Measurements from ENCODE around the gene SH3BP4.
A peak's percentile ranks its signal among the peaks of the same experiment; 100 is the strongest.
"Not testable (repeated sequence)": the region's sequence is repeated elsewhere in the genome, so short reads cannot be mapped to it uniquely, and the experiment has no call there.

Gene SH3BP4

DNA sequence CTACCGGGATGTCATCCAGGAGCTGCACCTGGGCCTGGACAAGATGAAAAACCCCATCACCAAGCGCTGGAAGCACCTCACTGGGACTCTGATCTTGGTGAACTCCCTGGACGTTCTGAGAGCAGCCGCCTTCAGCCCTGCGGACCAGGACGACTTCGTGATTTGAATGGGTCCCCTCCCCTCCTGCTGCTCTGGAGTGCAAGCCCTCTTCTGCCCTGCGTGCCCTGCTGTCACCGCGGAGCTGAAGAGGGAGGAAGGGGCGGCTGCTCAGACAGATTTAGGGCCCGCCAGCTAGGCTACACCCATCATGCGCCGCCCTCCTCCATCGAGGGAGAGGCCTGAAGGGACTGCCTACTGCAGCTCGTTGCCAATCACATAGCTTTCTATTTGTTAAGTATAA, 101.8 kb downstream of the SH3BP4 start:
- no peak overlapping the region for H3K9ac ChIP-seq (ENCODE audit: insufficient read length)
- no peak overlapping the region for H3K4me3 ChIP-seq
- TF ChIP-seq POLR2AphosphoS5 (IDR thresholded peaks at IDR 0.05; ENCODE audit: borderline replicate concordance, low read depth, low read length) (no peak), EZH2 (IDR thresholded peaks at IDR 0.05) (no peak), FOXP2 (optimal IDR thresholded peaks at IDR 0.05; ENCODE audit: control extremely low read depth, extremely low read length, insufficient read depth) (no peak)
- peak overlapping the region; percentile 58; the same call in 1 of the 2 replicates for H3K27ac ChIP-seq
- DNase-seq (ENCODE audit: low read depth, low spot score), result no peak
- H3K36me3 ChIP-seq (ENCODE audit: insufficient read depth, low read length), result peaks cover 50% of the 10 kb centered on the region
- no peaks in the 10 kb centered on the region for H3K9me3 ChIP-seq (ENCODE audit: low read depth, low read length)

- Histone ChIP-seq H3K9me3 (ENCODE audit: low read depth, low read length) (no peaks in the 10 kb centered on the region), H3K4me3 (no peak overlapping the region), H3K27ac (0 out of 2 replicates have a peak overlapping the region, but pooled peaks have one; percentile 36), H3K36me3 (ENCODE audit: insufficient read depth, low read length) (peaks cover 50% of the 10 kb centered on the region), H3K9ac (ENCODE audit: insufficient read length) (no peak overlapping the region)
- no peak for DNase-seq (ENCODE audit: low read depth, low spot score)
- no peak for TF ChIP-seq FOXP2 (optimal IDR thresholded peaks at IDR 0.05; ENCODE audit: control extremely low read depth, extremely low read length, insufficient read depth)
- no peak for TF ChIP-seq POLR2AphosphoS5 (IDR thresholded peaks at IDR 0.05; ENCODE audit: borderline replicate concordance, low read depth, low read length)
- TF ChIP-seq EZH2 (IDR thresholded peaks at IDR 0.05), result no peak
Observed at GRCh38 chr2:235054475-235054874, 102.7 kb downstream of the SH3BP4 start.

DNA sequence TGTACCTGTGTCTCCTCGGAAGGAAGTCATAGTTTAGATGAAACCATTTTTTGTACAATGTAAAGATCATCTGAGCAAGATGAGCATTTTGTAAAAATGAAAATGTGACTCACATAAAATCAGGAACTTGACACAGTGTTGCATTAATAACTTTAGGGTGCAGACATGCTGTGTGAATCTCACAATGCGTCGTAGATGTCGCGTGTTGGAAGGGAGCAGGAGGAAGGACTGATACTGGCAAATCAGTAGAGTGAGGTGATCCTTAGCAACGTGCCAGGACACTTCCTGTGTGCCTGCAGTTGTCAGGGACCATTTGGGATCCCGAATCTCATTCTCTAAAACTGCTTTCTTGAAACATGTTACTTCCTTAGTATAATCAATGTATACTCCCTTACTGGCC, 103.1 kb downstream of the SH3BP4 start:
- no peak overlapping the region for H3K9ac ChIP-seq (ENCODE audit: insufficient read length)

GRCh38 chr2:235055891-235056516, 104.2 kb downstream of the SH3BP4 start:
- TF ChIP-seq EZH2 (IDR thresholded peaks at IDR 0.05), result no peak
- TF ChIP-seq FOXP2 (optimal IDR thresholded peaks at IDR 0.05; ENCODE audit: control extremely low read depth, extremely low read length, insufficient read depth), result no peak
- no peak for TF ChIP-seq POLR2AphosphoS5 (IDR thresholded peaks at IDR 0.05; ENCODE audit: borderline replicate concordance, low read depth, low read length)
- DNase-seq (ENCODE audit: low read depth, low spot score), result no peak

More for the DNA sequence above, 103.1 kb downstream of the SH3BP4 start:
- Histone ChIP-seq H3K36me3 (ENCODE audit: insufficient read depth, low read length) (peaks cover 50% of the 10 kb centered on the region), H3K4me3 (no peak overlapping the region), H3K9me3 (ENCODE audit: low read depth, low read length) (no peaks in the 10 kb centered on the region), H3K27ac (peak overlapping the region; percentile 34; the same call in 1 of the 2 replicates)
- TF ChIP-seq FOXP2 (optimal IDR thresholded peaks at IDR 0.05; ENCODE audit: control extremely low read depth, extremely low read length, insufficient read depth) (no peak), POLR2AphosphoS5 (IDR thresholded peaks at IDR 0.05; ENCODE audit: borderline replicate concordance, low read depth, low read length) (no peak), EZH2 (IDR thresholded peaks at IDR 0.05) (no peak)
- no peak for DNase-seq (ENCODE audit: low read depth, low spot score)

GRCh38 chr2:235056768-235057167, 105.0 kb downstream of the SH3BP4 start:
- no peak for DNase-seq (ENCODE audit: low read depth, low spot score)

More at GRCh38 chr2:235055891-235056516, 104.2 kb downstream of the SH3BP4 start:
- H3K36me3 ChIP-seq (ENCODE audit: insufficient read depth, low read length), result peaks cover 50% of the 10 kb centered on the region
- no peaks in the 10 kb centered on the region for H3K9me3 ChIP-seq (ENCODE audit: low read depth, low read length)
- no peak overlapping the region for H3K27ac ChIP-seq
- H3K9ac ChIP-seq (ENCODE audit: insufficient read length), result no peak overlapping the region
- no peak overlapping the region for H3K4me3 ChIP-seq

GRCh38 chr2:235057616-235058015, 105.8 kb downstream of the SH3BP4 start:
- not testable (repeated sequence) for H3K4me3 ChIP-seq; H3K9ac ChIP-seq (ENCODE audit: insufficient read length); H3K27ac ChIP-seq; H3K9me3 ChIP-seq (ENCODE audit: low read depth, low read length); DNase-seq (ENCODE audit: low read depth, low spot score)
- H3K36me3 ChIP-seq (ENCODE audit: insufficient read depth, low read length), result peaks cover 38% of the 10 kb centered on the region

More at GRCh38 chr2:235056768-235057167, 105.0 kb downstream of the SH3BP4 start:
- TF ChIP-seq FOXP2 (optimal IDR thresholded peaks at IDR 0.05; ENCODE audit: control extremely low read depth, extremely low read length, insufficient read depth), result no peak
- TF ChIP-seq EZH2 (IDR thresholded peaks at IDR 0.05), result no peak
- TF ChIP-seq POLR2AphosphoS5 (IDR thresholded peaks at IDR 0.05; ENCODE audit: borderline replicate concordance, low read depth, low read length), result no peak
- H3K9me3 ChIP-seq (ENCODE audit: low read depth, low read length), result no peaks in the 10 kb centered on the region
- H3K36me3 ChIP-seq (ENCODE audit: insufficient read depth, low read length), result peaks cover 47% of the 10 kb centered on the region
- H3K4me3 ChIP-seq, result no peak overlapping the region
- H3K27ac ChIP-seq, result no peak overlapping the region
- no peak overlapping the region for H3K9ac ChIP-seq (ENCODE audit: insufficient read length)

DNA sequence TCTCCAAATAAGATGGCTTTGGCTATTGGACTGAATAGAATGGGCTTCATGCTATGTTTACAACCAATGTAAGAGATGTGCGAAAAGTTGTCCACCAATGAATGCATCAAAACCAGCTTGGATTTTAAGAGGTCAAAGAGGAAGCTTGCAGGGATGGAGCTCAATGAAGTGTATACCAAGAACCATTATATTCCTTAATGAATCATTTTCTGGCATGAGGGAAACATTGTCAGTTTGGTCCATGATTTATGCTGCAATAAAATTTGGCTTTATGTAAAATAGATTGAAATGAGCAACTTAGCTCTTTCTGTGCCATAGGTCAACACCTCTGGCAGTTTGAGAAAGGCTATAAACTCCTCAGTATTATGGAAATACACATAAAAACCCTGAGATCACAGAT, 107.3 kb downstream of the SH3BP4 start:
- peak; percentile 32 for DNase-seq (ENCODE audit: low read depth, low spot score)
- no peak overlapping the region for H3K4me3 ChIP-seq
- no peaks in the 10 kb centered on the region for H3K9me3 ChIP-seq (ENCODE audit: low read depth, low read length)
- no peak overlapping the region for H3K27ac ChIP-seq
- H3K36me3 ChIP-seq (ENCODE audit: insufficient read depth, low read length), result peaks cover 24% of the 10 kb centered on the region
- TF ChIP-seq POLR2AphosphoS5 (IDR thresholded peaks at IDR 0.05; ENCODE audit: borderline replicate concordance, low read depth, low read length) (peak; percentile 42; the same call in 1 of the 2 replicates), EZH2 (IDR thresholded peaks at IDR 0.05) (no peak), FOXP2 (optimal IDR thresholded peaks at IDR 0.05; ENCODE audit: control extremely low read depth, extremely low read length, insufficient read depth) (peak; percentile 32)
- H3K9ac ChIP-seq (ENCODE audit: insufficient read length), result no peak overlapping the region

- Histone ChIP-seq H3K36me3 (ENCODE audit: insufficient read depth, low read length) (no peaks in the 10 kb centered on the region), H3K9me3 (ENCODE audit: low read depth, low read length) (no peaks in the 10 kb centered on the region), H3K4me3 (no peak overlapping the region), H3K9ac (ENCODE audit: insufficient read length) (no peak overlapping the region), H3K27ac (no peak overlapping the region)
- no peak for TF ChIP-seq EZH2 (IDR thresholded peaks at IDR 0.05)
- TF ChIP-seq FOXP2 (optimal IDR thresholded peaks at IDR 0.05; ENCODE audit: control extremely low read depth, extremely low read length, insufficient read depth), result no peak
- no peak for TF ChIP-seq POLR2AphosphoS5 (IDR thresholded peaks at IDR 0.05; ENCODE audit: borderline replicate concordance, low read depth, low read length)
- no peak for DNase-seq (ENCODE audit: low read depth, low spot score)
Observed at GRCh38 chr2:235061656-235062055, 109.8 kb downstream of the SH3BP4 start.

DNA sequence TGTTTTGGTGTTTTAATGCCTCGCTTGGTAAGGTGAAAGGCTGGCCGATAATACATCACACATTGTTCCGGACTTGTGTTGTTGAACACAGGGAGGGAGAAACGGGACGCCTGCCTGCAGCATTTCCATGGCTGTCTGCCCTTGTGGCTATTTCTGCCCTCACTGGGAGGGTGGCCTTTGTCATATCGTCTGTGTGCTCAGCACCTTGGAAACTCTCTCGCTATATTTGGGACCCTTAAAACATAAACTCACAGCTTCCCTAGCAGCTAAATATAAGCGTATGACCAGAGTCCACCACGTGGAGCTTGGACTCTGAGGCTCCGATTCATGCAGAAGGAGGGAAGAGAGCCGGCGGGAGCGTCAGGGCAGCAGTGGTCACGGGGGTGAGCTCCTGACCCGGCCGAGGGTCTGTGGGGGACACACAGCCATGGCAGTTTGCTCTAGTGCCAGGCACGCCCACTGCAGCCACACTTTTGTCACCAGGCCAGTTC, 111.7 kb downstream of the SH3BP4 start:
- H3K4me3 ChIP-seq, result no peak overlapping the region
- no peak overlapping the region for H3K9ac ChIP-seq (ENCODE audit: insufficient read length)
- no peak overlapping the region for H3K27ac ChIP-seq
- no peaks in the 10 kb centered on the region for H3K9me3 ChIP-seq (ENCODE audit: low read depth, low read length)
- DNase-seq (ENCODE audit: low read depth, low spot score), result no peak
- no peak for TF ChIP-seq POLR2AphosphoS5 (IDR thresholded peaks at IDR 0.05; ENCODE audit: borderline replicate concordance, low read depth, low read length)
- TF ChIP-seq FOXP2 (optimal IDR thresholded peaks at IDR 0.05; ENCODE audit: control extremely low read depth, extremely low read length, insufficient read depth), result no peak
- no peak for TF ChIP-seq EZH2 (IDR thresholded peaks at IDR 0.05)
- no peaks in the 10 kb centered on the region for H3K36me3 ChIP-seq (ENCODE audit: insufficient read depth, low read length)
